ENCODE results near the gene HEXIM1. TPM values are rescaled to one million over a fixed set of nuclear protein-coding genes. Genes with fewer than 3 reads are reported as not detected.
"Not testable (repeated sequence)": the region's sequence is repeated elsewhere in the genome, so short reads cannot be mapped to it uniquely, and the experiment has no call there.

HEXIM1 gene
- total RNA-seq, 1 donor from 2014 or later = 7.1 TPM

DNA sequence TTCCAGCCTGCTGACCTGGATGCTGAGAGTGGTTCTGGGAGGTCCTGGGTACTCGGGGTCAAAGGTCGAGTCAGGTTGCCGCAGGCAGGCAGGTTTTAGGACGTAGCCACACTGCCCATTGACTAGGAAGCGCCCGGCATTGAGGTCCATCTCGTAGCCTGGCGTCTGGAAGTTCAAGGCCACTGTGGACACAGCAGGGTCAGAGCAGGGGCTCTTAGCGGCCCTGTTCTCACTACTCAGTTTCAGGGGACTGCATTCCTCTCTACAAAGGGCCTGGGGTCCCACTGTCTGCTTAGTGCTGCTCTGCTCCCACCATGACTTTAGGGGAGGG, 34.9 kb upstream of the HEXIM1 start:
- no peak for DNase-seq (ENCODE audit: low read depth in 2 of 2)

DNA sequence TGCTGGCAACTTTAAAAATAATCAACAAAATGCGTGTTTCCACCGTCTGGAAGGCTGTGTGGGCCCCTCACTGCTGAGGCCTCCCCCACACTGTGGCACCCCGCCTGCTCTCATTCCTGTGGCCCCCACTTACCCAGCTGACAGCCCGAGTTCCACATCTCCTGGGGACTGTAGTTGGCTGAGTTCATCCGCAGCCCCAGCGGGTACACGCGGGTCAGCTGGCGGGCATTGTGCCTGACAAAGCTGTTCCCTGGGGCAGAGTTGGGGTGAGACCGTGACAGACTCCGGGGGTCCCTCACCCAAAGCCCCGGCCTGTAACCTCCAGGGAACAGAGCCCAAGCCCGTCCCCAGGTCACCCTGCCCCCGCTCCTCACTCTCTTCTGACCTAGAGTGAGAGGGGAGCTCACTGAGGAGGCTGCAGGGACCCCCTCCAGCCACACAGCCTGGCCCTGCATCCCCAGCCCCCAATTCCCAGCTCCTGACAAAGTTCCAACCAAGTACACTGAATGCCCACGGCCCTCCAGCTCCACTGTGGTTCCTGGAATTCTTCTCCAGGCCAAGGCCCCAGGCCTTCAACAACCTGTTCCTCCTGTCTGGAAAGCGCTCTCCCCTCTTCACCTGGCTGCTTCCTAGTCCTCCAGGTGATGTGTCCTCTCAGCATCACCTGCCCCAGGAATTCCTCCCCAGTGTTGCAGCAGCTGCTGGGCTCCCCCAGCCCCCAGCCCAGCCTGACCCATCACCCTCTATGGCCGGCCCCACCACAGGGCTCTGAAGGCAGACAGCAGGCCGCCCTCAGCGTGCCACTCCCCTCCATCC, 34.0 kb upstream of the HEXIM1 start:
- DNase-seq (ENCODE audit: low read depth in 2 of 2) = no peak

DNA sequence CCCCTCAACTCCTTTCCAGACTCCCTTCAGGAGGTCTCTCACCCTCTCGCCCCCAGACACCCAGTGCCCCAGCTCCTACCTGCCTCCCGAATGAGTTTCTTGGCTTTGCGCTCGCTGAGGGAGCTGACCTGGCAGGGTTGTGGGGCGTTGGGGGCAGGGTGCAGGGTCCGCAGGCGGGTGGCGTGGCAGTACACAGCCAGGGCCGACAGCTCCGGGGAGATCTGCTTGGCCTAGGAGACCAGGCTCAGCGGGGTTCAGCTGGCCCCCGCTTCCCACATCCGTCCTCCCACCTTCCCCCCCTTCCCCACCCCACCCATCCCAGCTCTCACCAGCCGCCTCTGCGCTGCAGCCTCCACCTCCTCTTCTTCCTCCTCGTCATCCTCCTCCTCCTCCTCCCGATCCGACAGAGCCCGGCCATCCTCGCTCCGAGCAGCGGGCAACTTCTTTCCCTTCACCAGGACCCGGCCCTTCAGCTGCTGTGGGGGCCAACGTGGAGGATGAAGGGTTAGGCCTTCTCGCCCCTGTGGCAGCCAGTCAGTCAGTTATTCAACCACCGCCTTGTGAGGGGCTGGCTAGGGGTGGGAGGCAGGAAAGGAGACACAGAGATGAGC, 33.2 kb upstream of the HEXIM1 start:
- DNase-seq (ENCODE audit: low read depth in 2 of 2) = no peak

DNA sequence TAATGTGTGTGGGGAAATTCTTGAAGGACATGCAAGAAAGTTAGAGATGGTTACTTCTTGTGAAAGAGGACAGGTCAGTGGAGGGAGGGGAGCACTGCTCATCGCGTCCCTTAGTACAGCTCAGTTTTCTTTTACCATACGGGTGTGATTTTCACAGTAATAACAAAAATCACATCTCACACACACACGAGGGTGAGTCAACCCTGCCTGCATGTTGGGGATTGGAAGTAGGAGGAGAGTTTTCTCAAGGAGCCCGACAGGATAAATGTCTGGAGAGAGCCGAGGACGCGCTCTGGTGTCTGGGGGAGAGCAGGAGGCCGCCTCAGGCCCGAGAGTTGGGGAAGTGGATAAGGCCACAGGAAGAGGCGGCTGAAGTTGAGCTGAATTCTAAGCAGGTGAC, 32.4 kb upstream of the HEXIM1 start:
- no peak for DNase-seq (ENCODE audit: low read depth in 2 of 2)

DNA sequence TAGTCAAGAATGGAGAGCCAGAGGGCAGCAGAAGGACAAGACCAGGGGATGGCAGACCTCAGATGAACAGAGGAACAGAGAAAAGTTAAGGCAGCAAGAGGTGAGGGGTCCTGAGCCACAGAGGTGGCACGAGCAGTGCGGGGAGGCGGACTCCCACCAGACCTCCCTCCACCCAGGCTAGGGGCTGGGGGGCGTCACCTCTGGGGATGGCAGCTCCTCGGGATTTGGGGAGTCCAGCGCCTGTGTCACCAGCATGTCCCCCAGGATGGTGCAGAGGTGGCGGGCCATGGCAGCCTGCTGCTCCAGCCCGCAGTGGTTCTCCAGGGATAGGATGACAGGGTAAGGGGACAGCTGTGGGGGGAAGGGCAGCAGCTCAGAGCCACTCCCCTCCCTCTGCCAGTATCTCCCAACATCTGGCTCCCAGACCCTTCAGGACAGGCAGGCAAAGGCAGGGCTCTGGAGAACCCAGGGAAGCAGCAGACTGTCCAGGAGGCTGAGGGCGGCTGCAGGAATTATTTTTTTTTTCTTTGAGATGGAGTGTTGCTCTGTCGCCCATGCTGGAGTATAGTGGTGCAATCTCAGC, 31.8 kb upstream of the HEXIM1 start:
- no peak for DNase-seq (ENCODE audit: low read depth in 2 of 2)

DNA sequence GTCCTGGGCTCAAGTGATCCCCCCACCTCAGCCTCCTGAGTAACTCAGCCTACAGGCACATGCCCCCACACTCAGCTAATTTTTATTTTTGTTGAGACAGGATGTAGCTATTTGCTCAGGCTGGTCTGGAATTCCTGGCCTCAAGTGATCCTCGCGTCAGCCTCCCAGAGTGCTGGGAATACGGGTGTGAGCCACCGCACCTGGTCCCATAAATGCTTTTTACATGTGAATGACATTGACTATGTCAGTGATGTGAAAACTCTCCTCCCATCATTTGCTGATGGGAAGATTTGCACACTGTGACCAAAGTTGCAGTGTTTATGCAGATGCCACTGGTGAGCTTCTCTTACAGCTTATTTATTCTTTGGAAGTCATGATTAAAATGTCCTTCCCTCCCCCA, 30.9 kb upstream of the HEXIM1 start:
- no peak for DNase-seq (ENCODE audit: low read depth in 2 of 2)

DNA sequence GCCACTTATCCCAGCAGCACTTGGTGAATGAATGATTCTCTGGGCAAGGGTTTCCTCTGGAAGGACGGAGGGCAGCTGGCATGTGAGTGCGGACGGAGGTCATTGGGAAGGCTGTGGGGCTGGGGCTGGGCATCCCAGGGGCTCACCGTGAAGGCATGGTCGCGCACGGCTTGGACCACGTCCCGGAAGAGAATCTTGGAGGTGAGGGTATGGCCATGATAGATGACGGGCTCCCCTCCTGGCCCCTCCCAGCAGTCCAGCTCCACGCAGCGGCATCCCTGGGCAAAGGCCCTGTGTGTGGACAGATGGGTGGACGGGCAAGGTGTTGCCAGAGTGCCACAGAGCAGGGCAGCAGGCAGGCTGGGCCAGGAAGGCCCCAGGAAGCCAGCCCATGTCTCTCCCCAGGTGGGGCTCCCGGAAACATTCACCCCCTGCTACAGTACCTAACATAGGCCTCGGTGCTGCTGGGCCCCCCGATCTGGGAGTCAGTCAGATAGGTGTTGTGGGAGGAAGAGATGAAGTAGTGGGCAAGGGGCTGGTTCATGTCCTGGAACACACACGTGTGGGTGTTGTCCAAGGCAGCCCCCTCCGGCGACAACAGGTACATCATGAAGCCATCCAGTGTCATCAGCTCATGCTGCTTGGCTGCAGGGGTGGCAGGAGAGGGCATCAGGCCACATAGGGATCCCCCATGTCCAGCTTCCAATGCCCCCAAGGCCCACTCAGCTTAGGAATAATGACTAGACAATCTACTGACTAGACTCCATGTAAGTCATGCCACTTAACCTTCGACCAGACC, 30.2 kb upstream of the HEXIM1 start:
- no peak for DNase-seq (ENCODE audit: low read depth in 2 of 2)

DNA sequence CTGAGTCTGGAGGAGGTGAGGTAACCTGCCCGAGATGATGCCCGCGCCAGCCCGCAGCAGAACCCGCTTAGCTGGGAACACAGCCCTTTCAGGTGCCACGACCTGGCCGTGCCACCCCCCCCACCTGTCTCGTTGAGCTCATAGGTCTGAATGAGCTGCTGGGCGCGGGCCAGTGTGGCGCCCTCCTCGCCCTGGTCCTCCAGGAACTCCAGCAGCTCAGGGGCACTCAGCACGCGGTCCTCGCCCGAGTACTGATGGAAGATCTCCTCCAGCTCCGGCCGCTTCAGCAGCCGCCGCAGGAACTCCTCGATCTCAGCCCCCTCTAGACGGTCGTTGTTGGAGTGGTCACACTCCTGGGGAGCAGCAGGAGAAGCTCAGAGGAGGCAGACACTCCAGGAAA, 29.6 kb upstream of the HEXIM1 start:
- DNase-seq (ENCODE audit: low read depth in 2 of 2) = no peak

DNA sequence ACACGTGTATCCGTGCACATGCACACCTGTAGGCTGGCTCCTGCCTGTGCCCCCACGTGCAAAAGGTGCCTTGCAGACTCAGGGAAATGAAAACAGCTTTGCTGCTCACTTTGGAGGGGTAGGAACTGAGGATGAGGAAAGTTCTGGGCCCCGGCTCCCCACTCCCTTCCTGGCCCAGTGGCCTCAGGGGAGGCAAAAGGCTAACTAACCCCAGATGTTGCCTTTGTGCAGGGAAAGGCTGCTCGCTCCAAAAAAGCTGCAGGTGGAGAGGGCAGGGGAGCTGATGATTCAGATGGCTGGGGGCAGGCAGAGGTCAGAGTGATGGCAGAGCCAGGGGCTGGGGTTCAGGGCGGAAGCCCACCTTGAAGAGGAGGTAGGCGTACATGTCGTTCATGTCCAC, 28.3 kb upstream of the HEXIM1 start:
- DNase-seq (ENCODE audit: low read depth in 2 of 2) = no peak

DNA sequence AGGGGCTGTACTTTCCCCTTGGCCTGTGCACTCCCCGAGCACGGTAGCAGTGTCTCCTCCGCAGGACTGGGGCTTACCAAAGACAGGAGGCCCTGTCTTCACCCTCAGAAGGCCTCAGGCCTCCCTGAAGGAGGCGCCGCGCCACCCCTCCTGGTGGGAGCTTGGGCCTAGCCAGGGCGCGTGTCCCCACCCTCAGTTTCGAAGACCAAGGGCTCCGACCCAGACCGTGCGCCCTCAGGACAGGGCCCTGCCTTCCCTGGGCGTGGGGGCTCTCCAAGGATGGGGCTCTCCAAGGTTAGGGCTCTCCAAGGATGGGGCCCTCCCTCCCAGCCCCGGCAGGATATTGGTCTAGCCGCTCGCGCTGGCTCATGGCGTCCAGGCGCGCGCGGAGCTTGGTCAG, 27.7 kb upstream of the HEXIM1 start:
- DNase-seq (ENCODE audit: low read depth in 2 of 2) = no peak

DNA sequence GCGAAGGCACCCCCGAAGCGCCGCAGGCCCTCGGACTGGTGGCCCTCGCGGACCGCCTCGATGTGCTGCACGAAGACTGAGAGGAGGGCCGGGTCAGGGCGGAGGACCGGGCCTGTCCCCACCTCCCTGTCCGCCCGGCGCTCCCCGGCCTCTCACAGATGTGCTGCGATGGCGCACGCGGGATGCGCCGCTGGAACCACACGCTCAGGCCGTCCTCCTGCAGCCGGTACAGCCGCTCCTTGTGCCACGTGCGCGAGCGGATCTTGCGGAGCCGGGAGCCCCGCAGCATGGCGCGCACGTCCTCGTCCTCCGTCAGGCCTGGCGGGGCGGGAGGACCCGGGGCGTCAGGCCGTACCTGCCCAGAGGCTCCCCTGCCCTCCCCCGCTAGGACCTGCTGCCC, 27.2 kb upstream of the HEXIM1 start:
- no peak for DNase-seq (ENCODE audit: low read depth in 2 of 2)

DNA sequence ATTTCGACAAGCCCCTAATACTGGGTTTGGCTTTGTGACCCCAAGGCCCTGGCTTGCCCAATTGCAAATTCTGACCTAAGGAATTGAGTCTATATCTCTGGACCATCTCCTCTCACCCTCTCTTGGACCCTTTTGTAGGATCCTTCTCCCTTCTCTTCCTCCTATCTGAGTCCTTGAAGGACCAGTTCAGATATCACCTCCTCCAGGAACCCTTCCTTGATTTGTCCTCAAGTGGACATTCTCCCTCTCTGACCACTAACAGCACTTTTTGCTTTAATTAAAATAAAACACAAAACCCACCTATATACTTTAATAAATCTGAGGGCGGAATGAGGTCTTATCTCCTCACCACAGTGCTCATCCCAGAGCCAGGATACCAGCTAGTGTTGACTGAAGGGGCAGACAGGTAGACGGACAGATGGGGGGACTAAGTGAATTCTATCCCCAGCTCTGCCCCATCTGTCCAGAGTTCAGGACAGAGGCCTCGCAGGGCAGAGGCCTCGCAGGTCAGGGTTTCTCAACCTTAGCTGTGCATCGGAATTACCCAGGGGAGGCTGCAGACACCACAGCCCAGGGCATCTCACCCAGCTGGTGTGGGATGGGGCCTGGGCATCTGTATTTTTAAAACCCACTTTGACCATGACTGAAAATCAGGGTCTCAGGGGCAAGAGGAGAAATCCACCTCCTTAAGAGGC, 25.1 kb upstream of the HEXIM1 start:
- DNase-seq (ENCODE audit: low read depth in 2 of 2) = no peak

DNA sequence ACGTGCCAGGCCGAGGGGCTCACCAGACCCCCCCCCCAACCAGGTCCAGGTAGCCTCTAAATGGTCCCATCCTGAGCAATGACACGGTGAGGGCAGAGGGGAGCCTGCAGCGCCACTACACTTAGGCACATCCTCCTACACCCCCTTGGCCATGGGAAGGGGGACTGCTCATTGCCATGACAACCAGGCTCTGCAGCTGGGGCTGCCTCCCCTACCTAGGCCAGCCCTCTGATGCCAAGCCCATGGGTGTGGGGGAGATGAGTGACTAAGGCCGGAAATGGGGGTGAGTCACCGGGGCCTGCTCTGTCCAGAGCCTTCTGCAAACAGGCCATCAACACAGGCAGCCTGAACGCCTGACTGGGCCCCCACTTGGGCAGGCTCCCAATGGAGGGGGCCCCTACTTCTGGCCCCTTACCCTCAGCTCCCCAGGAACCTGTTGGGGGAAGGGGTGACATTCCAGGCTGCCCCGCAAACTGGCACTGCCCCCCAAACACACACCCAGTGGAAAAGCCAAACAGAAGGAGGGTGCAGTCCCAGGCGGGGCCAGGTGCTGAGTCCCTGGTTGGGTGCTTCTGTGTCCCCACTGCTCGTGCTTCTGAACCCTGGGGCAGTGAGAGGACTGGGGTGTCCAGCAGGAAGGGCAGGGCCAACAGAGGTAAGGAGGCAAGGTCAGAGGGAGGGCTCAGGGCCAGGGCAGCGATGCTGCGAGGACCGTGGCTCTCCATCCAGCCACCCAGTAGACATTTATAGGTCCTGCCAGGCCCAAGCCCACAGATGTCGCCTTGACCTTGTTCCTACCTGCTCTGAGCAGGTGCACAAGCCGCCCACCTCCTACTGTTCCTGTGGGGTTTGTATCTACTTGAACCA, 24.1 kb upstream of the HEXIM1 start:
- peak; percentile 90 to 93 for DNase-seq (ENCODE audit: low read depth in 2 of 2)

DNA sequence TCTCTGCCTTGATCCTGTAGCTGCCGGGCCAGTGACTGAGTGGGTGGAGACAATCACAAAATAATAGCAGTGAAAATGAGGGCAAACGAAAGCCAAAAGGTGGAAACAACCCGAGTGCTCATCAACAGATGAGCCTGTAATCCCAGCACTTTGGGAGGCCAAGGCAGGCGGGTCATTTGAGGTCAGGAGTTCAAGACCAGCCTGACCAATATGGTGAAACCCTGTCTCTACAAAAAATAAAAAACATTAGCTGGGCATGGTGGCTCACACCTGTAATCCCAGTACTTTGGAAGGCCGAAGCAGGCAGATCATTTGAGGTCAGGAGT, 23.5 kb upstream of the HEXIM1 start:
- not testable (repeated sequence) for DNase-seq (ENCODE audit: low read depth in 2 of 2)

DNA sequence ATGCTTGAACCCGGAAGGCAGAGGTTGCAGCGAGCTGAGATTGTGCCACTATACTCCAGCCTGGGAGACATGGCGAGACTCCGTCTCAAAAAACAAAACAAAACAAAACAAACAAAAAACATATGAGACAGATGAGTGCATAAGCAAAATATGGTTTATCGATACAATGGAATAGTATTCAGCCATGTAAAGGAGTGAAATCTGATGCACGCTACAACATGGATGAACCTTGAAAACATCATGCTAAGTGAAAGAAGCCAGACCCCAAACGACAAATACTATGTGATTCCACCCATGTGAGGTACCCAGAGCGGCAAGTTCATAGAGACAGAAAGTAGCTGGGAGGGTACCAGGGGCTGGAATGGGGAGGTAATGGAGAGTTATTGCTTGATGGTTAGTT, 22.8 kb upstream of the HEXIM1 start:
- DNase-seq (ENCODE audit: low read depth in 2 of 2) = no peak

DNA sequence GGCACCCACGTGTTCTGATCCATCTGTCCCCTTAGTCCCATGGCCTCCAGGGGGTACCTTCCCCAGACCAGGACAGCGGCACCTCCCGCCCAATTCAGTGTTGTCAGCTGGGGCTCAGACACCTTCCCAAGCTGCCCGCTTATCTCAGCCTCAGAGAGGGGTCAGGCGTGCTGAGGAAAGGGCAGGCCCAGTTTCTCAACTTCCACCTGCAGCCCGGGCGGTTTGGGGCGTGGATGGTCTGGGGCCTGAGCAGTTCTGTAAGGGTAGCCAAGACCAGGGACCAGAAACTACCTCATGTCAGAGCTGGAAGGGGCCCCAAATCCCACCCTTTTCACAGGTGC, 21.1 kb upstream of the HEXIM1 start:
- DNase-seq (ENCODE audit: low read depth in 2 of 2) = no peak

DNA sequence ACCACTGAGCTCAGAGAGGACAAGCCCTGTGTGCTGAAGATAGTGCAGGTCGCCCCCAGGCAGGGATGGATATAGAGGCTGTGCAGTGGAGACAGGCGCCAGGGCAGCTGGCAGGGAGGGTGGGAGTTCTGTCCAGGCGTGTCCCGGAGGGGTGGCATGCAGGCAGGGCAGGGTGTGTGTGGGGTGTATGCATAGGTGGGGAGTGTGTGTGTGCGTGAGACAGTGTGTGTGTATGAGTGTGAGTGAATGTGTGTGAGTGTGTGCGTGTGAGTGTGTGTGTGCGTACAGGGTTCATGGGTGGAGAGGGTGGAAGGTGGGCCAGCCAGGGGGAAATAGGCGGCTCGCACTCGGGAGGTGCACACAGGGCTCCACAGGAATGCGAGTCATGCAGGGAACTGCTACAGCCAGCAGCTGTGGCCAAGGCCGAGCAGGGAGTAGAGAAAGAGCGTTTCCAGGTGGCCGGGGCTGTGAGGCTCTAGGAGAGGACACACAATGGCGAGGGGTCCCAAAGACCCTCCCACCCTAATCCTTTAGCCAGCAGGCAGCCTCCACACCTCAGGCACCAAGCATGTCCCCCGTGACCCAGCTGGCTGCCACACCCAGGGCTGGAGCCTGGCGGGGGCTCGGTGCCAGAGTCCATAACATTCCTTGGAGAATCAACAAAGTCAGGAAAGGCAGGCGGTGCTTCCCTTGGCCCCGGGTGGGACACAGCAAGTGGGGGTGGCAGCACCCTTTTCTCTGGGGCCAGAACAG, 20.6 kb upstream of the HEXIM1 start:
- peak; percentile 45 to 68 for DNase-seq (ENCODE audit: low read depth in 2 of 2)

DNA sequence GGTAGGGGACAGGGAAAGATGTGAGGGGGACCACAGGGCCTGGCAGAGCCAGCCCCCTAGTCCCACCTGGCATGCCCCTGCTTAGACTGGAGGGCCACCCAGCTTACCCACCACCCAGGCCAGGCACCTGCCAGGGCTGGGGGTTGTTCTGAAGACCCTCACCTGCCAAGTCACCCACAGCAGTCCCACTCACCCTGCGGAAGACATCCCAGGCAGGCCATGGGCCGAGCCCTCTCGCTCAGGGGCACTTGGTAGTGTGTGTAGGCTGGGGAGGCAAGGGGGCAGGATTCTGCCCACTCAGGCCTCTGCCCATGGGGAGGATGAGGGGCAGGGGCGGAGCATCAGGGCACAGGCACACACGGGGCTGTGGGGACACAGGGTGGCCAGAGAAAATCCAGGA, 19.9 kb upstream of the HEXIM1 start:
- DNase-seq (ENCODE audit: low read depth in 2 of 2) = no peak

DNA sequence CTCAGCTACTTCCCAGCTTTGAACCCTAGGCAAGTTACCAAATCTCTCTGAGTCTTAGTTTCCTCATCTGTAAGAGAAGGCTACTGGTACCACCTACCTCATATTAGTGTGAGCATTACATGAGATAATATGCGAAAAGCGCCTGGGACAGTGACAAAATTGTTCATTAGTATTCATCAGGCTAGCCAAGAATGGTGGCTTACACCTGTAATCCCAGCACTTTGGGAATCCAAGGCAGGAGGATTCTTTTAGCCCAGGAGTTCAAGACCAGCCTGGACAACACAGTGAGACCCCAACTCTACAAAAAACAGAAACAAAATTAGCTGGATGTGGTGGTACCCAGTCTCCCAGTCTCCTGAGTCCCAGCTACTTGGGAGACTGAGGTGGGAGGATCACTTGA, 19.3 kb upstream of the HEXIM1 start:
- DNase-seq (ENCODE audit: low read depth in 2 of 2) = no peak

DNA sequence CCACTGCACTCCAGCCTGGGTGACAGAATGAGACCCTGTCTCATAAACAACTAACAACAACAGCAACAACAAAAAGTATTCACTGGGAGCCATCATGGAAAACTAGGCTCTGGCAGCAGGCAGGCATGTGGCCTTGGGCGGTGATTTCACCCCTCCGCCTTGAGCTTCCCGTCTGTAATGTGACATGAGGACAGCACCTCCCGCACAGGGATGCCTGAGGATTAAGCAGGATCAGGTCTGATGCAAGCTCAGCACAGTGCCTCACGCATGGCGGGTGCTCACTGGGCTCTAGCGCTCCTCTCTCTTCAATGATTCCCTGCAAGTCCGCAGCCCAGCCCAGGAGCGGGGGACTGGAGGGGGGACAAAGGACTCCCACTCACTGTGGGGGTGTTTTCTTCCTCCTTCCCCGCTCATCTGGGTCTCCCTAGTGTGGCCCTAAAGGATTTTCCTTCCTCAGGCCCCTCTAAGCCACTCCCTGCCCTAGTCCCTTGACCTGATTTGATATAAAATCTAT, 18.8 kb upstream of the HEXIM1 start:
- DNase-seq (ENCODE audit: low read depth in 2 of 2) = peak; percentile 34 to 43

Measured in lung microvascular endothelial cell (primary cell).